Common myeloid progenitor, CD34-positive (primary cell): ENCODE results near the gene ZKSCAN1.
"Not testable (repeated sequence)": the region's sequence is repeated elsewhere in the genome, so short reads cannot be mapped to it uniquely, and the experiment has no call there.

Experiments used
- CTCF ChIA-PET: fragments of 350-600 bp; sonication (Branson Sonifier 250); formaldehyde crosslinking; loops from one replicate; lab custom pipeline; 2021; ENCODE audit warnings: antibody characterized with exemption; lab: Charles Lee
- POLR2A ChIA-PET: fragments of 350-600 bp; sonication (Branson Sonifier 250); formaldehyde crosslinking; loops from one replicate; lab custom pipeline; 2021; ENCODE audit warnings: antibody characterized with exemption; lab: Charles Lee
- DNase-seq, 3 donors: peaks; one replicate each; pipeline versions ENCODE4 v3.0.0 to v3.0.0-alpha.2; 2013
- H3K27ac ChIP-seq, 2 experiments: 1 replicate in 1 of 2; 2 replicates in 1 of 2; pipeline ENCODE4 v1.7.0; 2013; ENCODE audit warnings: inconsistent platforms in 2 of 2, low read length in 2 of 2, mild to moderate bottlenecking in 2 of 2, low read depth in 1 of 2, moderate library complexity in 1 of 2; ENCODE audit not compliant: severe bottlenecking in 2 of 2, insufficient read depth in 1 of 2, poor library complexity in 1 of 2
- H3K27me3 ChIP-seq, 5 experiments: replicated peaks in 2 of 5; 1 replicate in 3 of 5; 2 replicates in 2 of 5; pipeline versions ENCODE4 v1.6.1 to v1.7.0; 2013; ENCODE audit warnings: low read length in 4 of 5, mild to moderate bottlenecking in 2 of 5, moderate library complexity in 2 of 5, inconsistent platforms in 1 of 5; ENCODE audit not compliant: insufficient read depth in 5 of 5, control insufficient read depth in 4 of 5
- H3K36me3 ChIP-seq, 4 experiments: 1 replicate in 2 of 4; 2 replicates in 2 of 4; pipeline versions ENCODE4 v1.6.1 to v1.7.0; 2013; ENCODE audit warnings: low read length in 3 of 4, control low read depth in 1 of 4, mild to moderate bottlenecking in 1 of 4; ENCODE audit not compliant: control insufficient read depth in 4 of 4, insufficient read depth in 4 of 4
- H3K4me1 ChIP-seq, 4 experiments: 1 replicate in 3 of 4; 2 replicates in 1 of 4; pipeline versions ENCODE4 v1.6.1 to v1.7.1; 2013; ENCODE audit warnings: low read length in 3 of 4, mild to moderate bottlenecking in 3 of 4, control low read depth in 1 of 4, inconsistent platforms in 1 of 4, moderate library complexity in 1 of 4; ENCODE audit not compliant: control insufficient read depth in 4 of 4, insufficient read depth in 4 of 4; ENCODE audit errors: control extremely low read depth in 1 of 4
- H3K4me3 ChIP-seq, 7 experiments: 1 replicate in 4 of 7; 2 replicates in 3 of 7; pipeline versions ENCODE4 v1.5.1 to v1.7.0; 2013; ENCODE audit warnings: mild to moderate bottlenecking in 7 of 7, low read length in 6 of 7, moderate library complexity in 6 of 7, inconsistent platforms in 2 of 7, low read depth in 2 of 7, control low read depth in 1 of 7; ENCODE audit not compliant: insufficient read depth in 4 of 7, control insufficient read depth in 1 of 7; ENCODE audit errors: extremely low read depth in 1 of 7
- H3K9me3 ChIP-seq, 5 experiments: 1 replicate in 4 of 5; 2 replicates in 1 of 5; pipeline versions ENCODE4 v1.6.1 to v1.7.1; 2013; ENCODE audit warnings: low read length in 4 of 5, mild to moderate bottlenecking in 2 of 5, inconsistent platforms in 1 of 5, low read depth in 1 of 5, moderate library complexity in 1 of 5; ENCODE audit not compliant: control insufficient read depth in 4 of 5, insufficient read depth in 2 of 5; ENCODE audit errors: control extremely low read depth in 1 of 5
- WGBS: methylation state at CpG from one replicate; pipeline ENCODE4 v1.1.5; 2013; ENCODE audit not compliant: insufficient coverage; 5-methylcytosine and 5-hydroxymethylcytosine counted together

Gene ZKSCAN1

GRCh38 chr7:99987846-99988245, 27.6 kb upstream of the ZKSCAN1 start:
- no peaks in the 10 kb centered on the region for H3K36me3 ChIP-seq
- H3K4me1 ChIP-seq, result peaks cover 0 to 11% (median 8%) of the 10 kb centered on the region in 4 experiments
- ChIA-PET POLR2A (no interaction called here), CTCF (interaction anchor here (0.7 to 14.2 kb wide), 8 partner anchors 9 to 70 kb away, joined by 3 to 258 read pairs (median 12); partner anchors contain the start of genes AZGP1, GJC3, TRIM4 and ZSCAN21)
- H3K4me3 ChIP-seq, result no peak overlapping the region
- H3K27ac ChIP-seq, result no peak overlapping the region
- no peaks in the 10 kb centered on the region for H3K9me3 ChIP-seq
- H3K27me3 ChIP-seq, result peaks cover 0 to 2% (median 0%) of the 10 kb centered on the region in 5 experiments
- no peak for DNase-seq
- WGBS, result 71% methylated on average over 2 of the region's 5 CpGs

DNA sequence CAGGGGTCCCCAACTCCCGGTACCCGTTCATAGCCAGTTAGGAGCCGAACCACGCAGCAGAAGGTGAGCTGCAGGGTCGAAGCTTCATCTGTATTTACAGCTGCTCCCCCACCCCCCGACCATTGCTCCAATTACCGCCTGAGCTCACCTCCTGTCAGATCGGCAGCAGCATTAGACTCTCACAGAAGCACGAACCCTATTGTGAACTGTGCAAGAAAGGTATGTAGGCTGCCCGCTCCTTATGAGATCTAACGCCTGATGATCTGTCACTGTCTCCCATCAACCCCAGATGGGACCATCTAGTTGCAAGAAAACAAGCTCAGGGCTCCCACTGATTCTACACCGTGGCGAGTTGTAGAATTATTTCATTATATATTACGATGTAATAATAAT, 24.9 kb upstream of the ZKSCAN1 start:
- 68% methylated on average over 7 of the region's 14 CpGs for WGBS
- POLR2A ChIA-PET, result interaction anchor here (0.6 kb wide), 1 partner anchor 260 kb away, joined by 3 read pairs; no protein-coding TSS in a partner anchor
- H3K4me1 ChIP-seq, result peaks cover 0 to 14% (median 3%) of the 10 kb centered on the region in 4 experiments
- H3K27me3 ChIP-seq, result peaks cover 0 to 2% (median 0%) of the 10 kb centered on the region in 5 experiments
- peak overlapping the region in 1 of 7 experiments; percentile 11 for H3K4me3 ChIP-seq
- DNase-seq, result no peak
- H3K9me3 ChIP-seq, result no peaks in the 10 kb centered on the region
- H3K36me3 ChIP-seq, result no peaks in the 10 kb centered on the region
- no peak overlapping the region for H3K27ac ChIP-seq
- CTCF ChIA-PET, result interaction anchor here (0.7 to 14.2 kb wide), 17 partner anchors 9 to 465 kb away, joined by 3 to 258 read pairs (median 7); partner anchors contain the start of genes AZGP1, GJC3, TRIM4 and ZKSCAN1

GRCh38 chr7:99991543-99991942, 23.9 kb upstream of the ZKSCAN1 start:
- H3K27me3 ChIP-seq, H3K27ac ChIP-seq, H3K36me3 ChIP-seq, H3K4me3 ChIP-seq, DNase-seq, H3K9me3 ChIP-seq: not testable (repeated sequence)
- ChIA-PET POLR2A (interaction anchor here (0.6 kb wide), 2 partner anchors 70 to 78 kb away, joined by 3 to 4 read pairs; no protein-coding TSS in a partner anchor), CTCF (interaction anchor here (0.7 to 14.2 kb wide), 13 partner anchors 14 to 84 kb away, joined by 3 to 258 read pairs (median 9); partner anchors contain the start of genes AZGP1, GJC3, TRIM4 and ZKSCAN1)
- WGBS, result 58% methylated on average over 6 of the region's 6 CpGs
- peaks cover 0 to 14% (median 3%) of the 10 kb centered on the region in 4 experiments for H3K4me1 ChIP-seq

GRCh38 chr7:99992330-99993038, 22.9 kb upstream of the ZKSCAN1 start:
- Histone ChIP-seq H3K36me3 (no peaks in the 10 kb centered on the region), H3K9me3 (no peaks in the 10 kb centered on the region), H3K27me3 (peaks cover 0 to 2% (median 0%) of the 10 kb centered on the region in 5 experiments), H3K4me3 (no peak overlapping the region), H3K4me1 (peaks cover 0 to 22% (median 8%) of the 10 kb centered on the region in 4 experiments), H3K27ac (no peak overlapping the region)
- DNase-seq, result no peak
- WGBS, result 60% methylated on average over 17 of the region's 21 CpGs
- CTCF ChIA-PET, result interaction anchor here (0.9 to 14.2 kb wide), 14 partner anchors 10 to 83 kb away, joined by 3 to 258 read pairs (median 8); partner anchors contain the start of genes AZGP1, GJC3, TRIM4 and ZKSCAN1
- POLR2A ChIA-PET, result no interaction called here

DNA sequence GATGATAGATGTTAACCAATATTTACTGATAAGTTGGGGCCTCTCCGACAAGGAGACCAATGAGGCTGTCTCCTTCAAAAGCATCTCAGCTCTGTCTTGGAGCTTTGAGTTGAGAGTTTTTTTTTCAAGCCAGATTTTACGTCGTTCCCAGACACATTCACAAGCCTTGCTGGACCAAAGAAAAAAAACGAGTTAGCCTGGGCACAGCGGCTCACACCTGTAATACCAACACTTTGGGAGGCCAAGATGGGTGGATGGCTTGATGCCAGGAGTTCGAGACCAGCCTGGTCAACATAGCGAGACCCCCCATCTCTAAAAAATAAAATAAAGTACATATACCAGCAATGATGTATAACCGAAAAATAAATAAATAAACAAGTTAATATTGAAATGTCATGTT, 20.6 kb upstream of the ZKSCAN1 start:
- no peaks in the 10 kb centered on the region for H3K27me3 ChIP-seq
- POLR2A ChIA-PET, result interaction anchor here (1.5 to 1.8 kb wide), 2 partner anchors 21 to 59 kb away, joined by 4 to 8 read pairs; partner anchors contain the start of gene ZKSCAN1
- no peak overlapping the region for H3K27ac ChIP-seq
- 88% methylated on average over 5 of the region's 8 CpGs for WGBS
- CTCF ChIA-PET, result interaction anchor here (0.6 to 14.2 kb wide), 14 partner anchors 10 to 596 kb away, joined by 3 to 258 read pairs (median 6); partner anchors contain the start of genes TRIM4, ZKSCAN1 and ZSCAN21
- H3K9me3 ChIP-seq, result no peaks in the 10 kb centered on the region
- H3K36me3 ChIP-seq, result no peaks in the 10 kb centered on the region
- no peak overlapping the region for H3K4me3 ChIP-seq
- DNase-seq, result no peak
- peaks cover 0 to 32% (median 16%) of the 10 kb centered on the region in 4 experiments for H3K4me1 ChIP-seq

DNA sequence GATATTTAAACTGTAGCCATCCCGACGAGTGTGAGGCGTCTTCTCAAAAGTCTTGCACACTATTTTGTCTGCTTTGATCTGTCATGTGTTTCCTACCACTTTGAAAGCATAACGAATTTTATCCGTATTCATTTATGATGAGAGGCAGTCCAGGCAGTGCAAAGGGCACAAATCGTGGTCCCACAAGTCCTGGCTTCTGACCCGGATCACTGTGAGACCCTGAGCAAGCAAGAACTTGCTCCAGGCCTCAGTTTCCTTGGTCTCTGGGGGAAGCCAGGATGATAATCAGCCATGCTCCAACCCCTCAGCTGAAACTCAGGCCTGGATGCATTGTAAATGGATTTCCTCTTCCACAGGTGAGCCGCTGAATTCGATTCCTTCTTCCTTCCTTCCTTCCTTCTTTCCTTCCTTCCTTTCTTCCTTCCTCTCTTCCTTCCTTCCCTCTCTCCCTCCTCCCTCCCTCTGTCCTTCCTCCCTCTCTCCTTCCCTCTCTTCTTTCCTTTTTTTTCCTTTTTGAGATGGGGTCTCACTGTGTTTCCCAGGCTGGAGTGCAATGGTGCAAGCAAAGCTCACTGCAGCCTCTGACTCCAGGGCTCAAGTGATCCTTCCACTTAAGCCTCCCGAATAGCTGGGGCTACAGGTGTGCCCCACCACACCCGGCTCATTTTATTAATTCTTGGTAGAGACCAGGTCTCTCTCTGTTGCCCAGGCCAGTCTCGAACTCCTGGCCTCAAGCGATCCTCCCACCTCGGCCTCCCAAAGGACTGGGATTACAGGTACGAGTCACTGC, 18.4 kb upstream of the ZKSCAN1 start:
- CTCF ChIA-PET, result interaction anchor here (0.8 to 14.2 kb wide), 9 partner anchors 10 to 79 kb away, joined by 3 to 258 read pairs (median 4); partner anchors contain the start of genes TRIM4, ZKSCAN1 and ZSCAN21
- H3K4me3 ChIP-seq, result peak overlapping the region; percentile 39 to 80 (median 66)
- WGBS, result 65% methylated on average over 15 of the region's 15 CpGs
- no peaks in the 10 kb centered on the region for H3K9me3 ChIP-seq
- no peaks in the 10 kb centered on the region for H3K36me3 ChIP-seq
- peaks cover 0 to 32% (median 14%) of the 10 kb centered on the region in 4 experiments for H3K4me1 ChIP-seq
- H3K27me3 ChIP-seq, result no peaks in the 10 kb centered on the region
- POLR2A ChIA-PET, result interaction anchor here (0.6 to 1.3 kb wide), 3 partner anchors 18 to 189 kb away, joined by 3 to 8 read pairs (median 5); partner anchors contain the start of gene ZKSCAN1
- no peak for DNase-seq
- H3K27ac ChIP-seq, result peak overlapping the region; percentile 68 to 82
